DMS114 treated with DMSO at 0.1 percent for 48 hours (cell line): ENCODE data around the gene NLRC4.
A peak's percentile ranks its signal among the peaks of the same experiment; 100 is the strongest.
"Not testable (repeated sequence)": the region's sequence is repeated elsewhere in the genome, so short reads cannot be mapped to it uniquely, and the experiment has no call there.

Experiments used
- DNase-seq: peaks from one replicate; lab custom pipeline; 2025; ENCODE audit not compliant: unreplicated experiment; lab: John Stamatoyannopoulos, UW

Gene NLRC4

GRCh38 chr2:32264422-32265105, at the start of gene NLRC4:
TSS of gene NLRC4 (minus strand) at chr2:32264886. CDS start at chr2:32256775, 8,111 bp downstream.
- no peak for DNase-seq

GRCh38 chr2:32310577-32310976, 45.9 kb upstream of the NLRC4 start:
- no peak for DNase-seq

- not testable (repeated sequence) for DNase-seq
Observed at GRCh38 chr2:32293966-32294562, 29.4 kb upstream of the NLRC4 start.

- DNase-seq = not testable (repeated sequence)
Observed at GRCh38 chr2:32293493-32293892, 28.8 kb upstream of the NLRC4 start.

- no peak for DNase-seq
Observed at GRCh38 chr2:32291746-32292145, 27.1 kb upstream of the NLRC4 start.

- DNase-seq = no peak
Observed at GRCh38 chr2:32290000-32290339, 25.3 kb upstream of the NLRC4 start.

- DNase-seq = no peak
Observed at GRCh38 chr2:32289165-32289999, 24.7 kb upstream of the NLRC4 start.

- DNase-seq = no peak
Observed at GRCh38 chr2:32284321-32284720, 19.6 kb upstream of the NLRC4 start.

- no peak for DNase-seq
Observed at GRCh38 chr2:32278478-32278853, 13.8 kb upstream of the NLRC4 start.

GRCh38 chr2:32277674-32278477, 13.2 kb upstream of the NLRC4 start, which contains the start of gene YIPF4:
TSS of gene YIPF4 (plus strand) at chr2:32277904. CDS start at chr2:32278156, 252 bp downstream.
- DNase-seq = peak; percentile 91

- DNase-seq = no peak
Observed at GRCh38 chr2:32277363-32277673, 12.6 kb upstream of the NLRC4 start.

GRCh38 chr2:32275790-32276189, 11.1 kb upstream of the NLRC4 start:
- not testable (repeated sequence) for DNase-seq

- no peak for DNase-seq
Observed at GRCh38 chr2:32274289-32274688, 9.6 kb upstream of the NLRC4 start.

- no peak for DNase-seq
Observed at GRCh38 chr2:32272279-32272678, 7.6 kb upstream of the NLRC4 start.

GRCh38 chr2:32271063-32271462, 6.4 kb upstream of the NLRC4 start:
- no peak for DNase-seq

- DNase-seq = no peak
Observed at GRCh38 chr2:32262105-32262504, 2.6 kb downstream of the NLRC4 start.

GRCh38 chr2:32260376-32260775, 4.3 kb downstream of the NLRC4 start:
- no peak for DNase-seq

GRCh38 chr2:32258242-32258641, 6.4 kb downstream of the NLRC4 start:
- DNase-seq = no peak

- DNase-seq = no peak
Observed at GRCh38 chr2:32250290-32250689, 14.4 kb downstream of the NLRC4 start.

- no peak for DNase-seq
Observed at GRCh38 chr2:32249731-32250236, 14.9 kb downstream of the NLRC4 start.

- DNase-seq = no peak
Observed at GRCh38 chr2:32248299-32248698, 16.4 kb downstream of the NLRC4 start.
